ENCODE data around the gene ZNF142. TPM values are rescaled to one million over a fixed set of nuclear protein-coding genes. Genes with fewer than 3 reads are reported as not detected.

ZNF142 gene
- total and polyA plus RNA-seq, 4 donors: 7.2 to 29.4 (median 12.4) TPM

- DNase-seq: peak in 1 of 3 donors; percentile 22
- Histone ChIP-seq H3K36me3 (ENCODE audit: control insufficient read depth in 4 of 4, insufficient read depth in 4 of 4, low read length in 4 of 4) (peaks cover 0 to 4% (median 0%) of the 10 kb centered on the region in 4 donors), H3K4me1 (ENCODE audit: control insufficient read depth in 5 of 5, insufficient read depth in 5 of 5, low read length in 5 of 5) (peaks cover 0 to 6% (median 0%) of the 10 kb centered on the region in 5 donors), H3K4me3 (no peak overlapping the region), H3K9me3 (ENCODE audit: control insufficient read depth in 4 of 4, insufficient read depth in 3 of 4, low read length in 3 of 4) (no peaks in the 10 kb centered on the region), H3K27me3 (ENCODE audit: control insufficient read depth in 3 of 3, insufficient read depth in 3 of 3, low read length in 2 of 3) (no peaks in the 10 kb centered on the region), H3K9ac (ENCODE audit: insufficient read depth in 1 of 2, low read length in 2 of 2) (no peak overlapping the region), H3K27ac (ENCODE audit: low read depth in 1 of 2, low read length in 1 of 2) (no peak overlapping the region)
- TF ChIP-seq, protein P1, sequence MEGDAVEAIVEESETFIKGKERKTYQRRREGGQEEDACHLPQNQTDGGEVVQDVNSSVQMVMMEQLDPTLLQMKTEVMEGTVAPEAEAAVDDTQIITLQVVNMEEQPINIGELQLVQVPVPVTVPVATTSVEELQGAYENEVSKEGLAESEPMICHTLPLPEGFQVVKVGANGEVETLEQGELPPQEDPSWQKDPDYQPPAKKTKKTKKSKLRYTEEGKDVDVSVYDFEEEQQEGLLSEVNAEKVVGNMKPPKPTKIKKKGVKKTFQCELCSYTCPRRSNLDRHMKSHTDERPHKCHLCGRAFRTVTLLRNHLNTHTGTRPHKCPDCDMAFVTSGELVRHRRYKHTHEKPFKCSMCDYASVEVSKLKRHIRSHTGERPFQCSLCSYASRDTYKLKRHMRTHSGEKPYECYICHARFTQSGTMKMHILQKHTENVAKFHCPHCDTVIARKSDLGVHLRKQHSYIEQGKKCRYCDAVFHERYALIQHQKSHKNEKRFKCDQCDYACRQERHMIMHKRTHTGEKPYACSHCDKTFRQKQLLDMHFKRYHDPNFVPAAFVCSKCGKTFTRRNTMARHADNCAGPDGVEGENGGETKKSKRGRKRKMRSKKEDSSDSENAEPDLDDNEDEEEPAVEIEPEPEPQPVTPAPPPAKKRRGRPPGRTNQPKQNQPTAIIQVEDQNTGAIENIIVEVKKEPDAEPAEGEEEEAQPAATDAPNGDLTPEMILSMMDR (IDR thresholded peaks at IDR 0.05; ENCODE audit: control extremely low read depth, extremely low read depth): no peak
- WGBS, 2 donors: 50 to 53% methylated on average over 7 of the region's 7 CpGs
- no peak for ATAC-seq (ENCODE audit: insufficient read depth, low FRiP score)
These were observed 36.6 kb downstream of the ZNF142 start for GRCh38 chr2:218622606-218623365.

GRCh38 chr2:218621007-218621406 is 38.4 kb downstream of the ZNF142 start:
- H3K27ac ChIP-seq (ENCODE audit: low read depth in 1 of 2, low read length in 1 of 2): no peak overlapping the region
- no peak for DNase-seq
- no peak overlapping the region for H3K9ac ChIP-seq (ENCODE audit: insufficient read depth in 1 of 2, low read length in 2 of 2)
- H3K36me3 ChIP-seq (ENCODE audit: control insufficient read depth in 4 of 4, insufficient read depth in 4 of 4, low read length in 4 of 4): peaks cover 0 to 4% (median 0%) of the 10 kb centered on the region in 4 donors
- no peaks in the 10 kb centered on the region for H3K9me3 ChIP-seq (ENCODE audit: control insufficient read depth in 4 of 4, insufficient read depth in 3 of 4, low read length in 3 of 4)
- no peak for ATAC-seq (ENCODE audit: insufficient read depth, low FRiP score)
- H3K27me3 ChIP-seq (ENCODE audit: control insufficient read depth in 3 of 3, insufficient read depth in 3 of 3, low read length in 2 of 3): no peaks in the 10 kb centered on the region
- H3K4me3 ChIP-seq: no peak overlapping the region
- 80 to 83% methylated on average over 7 of the region's 7 CpGs for WGBS, 2 donors
- H3K4me1 ChIP-seq (ENCODE audit: control insufficient read depth in 5 of 5, insufficient read depth in 5 of 5, low read length in 5 of 5): peaks cover 0 to 6% (median 0%) of the 10 kb centered on the region in 5 donors
- TF ChIP-seq, protein P1 (IDR thresholded peaks at IDR 0.05; ENCODE audit: control extremely low read depth, extremely low read depth): no peak

- no peak for ATAC-seq (ENCODE audit: insufficient read depth, low FRiP score)
- no peaks in the 10 kb centered on the region for H3K9me3 ChIP-seq (ENCODE audit: control insufficient read depth in 4 of 4, insufficient read depth in 3 of 4, low read length in 3 of 4)
- no peaks in the 10 kb centered on the region for H3K36me3 ChIP-seq (ENCODE audit: control insufficient read depth in 4 of 4, insufficient read depth in 4 of 4, low read length in 4 of 4)
- TF ChIP-seq, protein P1 (IDR thresholded peaks at IDR 0.05; ENCODE audit: control extremely low read depth, extremely low read depth): no peak
- WGBS, 2 donors: 93 to 95% methylated on average over 9 of the region's 9 CpGs
- no peak overlapping the region for H3K27ac ChIP-seq (ENCODE audit: low read depth in 1 of 2, low read length in 1 of 2)
- no peak overlapping the region for H3K4me3 ChIP-seq
- H3K9ac ChIP-seq (ENCODE audit: insufficient read depth in 1 of 2, low read length in 2 of 2): peak overlapping the region in 1 of 2 donors; percentile 13
- DNase-seq: no peak
- H3K4me1 ChIP-seq (ENCODE audit: control insufficient read depth in 5 of 5, insufficient read depth in 5 of 5, low read length in 5 of 5): peaks cover 0 to 6% (median 0%) of the 10 kb centered on the region in 5 donors
- H3K27me3 ChIP-seq (ENCODE audit: control insufficient read depth in 3 of 3, insufficient read depth in 3 of 3, low read length in 2 of 3): no peaks in the 10 kb centered on the region
These were observed 41.1 kb downstream of the ZNF142 start for GRCh38 chr2:218618102-218618860.
